T-cell (primary cell): Measurements from ENCODE around the gene GDF11. TPM values are rescaled to one million over a fixed set of nuclear protein-coding genes. Genes with fewer than 3 reads are reported as not detected.

Experiments used
- ATAC-seq, 4 experiments: fragments of 200-7000 bp in 3 of 4; fragments of 150-1000 bp in 1 of 4; cut with Tn5 transposase; replicated peaks in 1 of 4; 1 replicate in 3 of 4; 2 replicates in 1 of 4; pipeline ENCODE4 v1.10.0; 2021; ENCODE audit warnings: moderate library complexity in 3 of 4, mild to moderate bottlenecking in 2 of 4, moderate number of reproducible peaks in 1 of 4
- CTCF ChIA-PET, 2 donors: fragments of 300-600 bp; sonication (Branson Sonifier 250); formaldehyde crosslinking; loops; one replicate each; lab custom pipeline; 2022; ENCODE audit warnings: antibody characterized with exemption in 2 of 2; lab: Charles Lee
- POLR2A ChIA-PET, 2 donors: fragments of 300-600 bp; sonication (Branson Sonifier 250); formaldehyde crosslinking; loops; one replicate each; lab custom pipeline; 2022; ENCODE audit warnings: antibody characterized with exemption in 2 of 2; lab: Charles Lee
- DNase-seq, 35 experiments: peaks; one replicate each; pipeline versions ENCODE4 v3.0.0 to v3.0.0-alpha.2; 2013 to 2023
- H3K27ac ChIP-seq: one replicate; pipeline ENCODE4 v1.5.1; 2013; ENCODE audit warnings: low read length
- H3K27me3 ChIP-seq, 2 experiments: replicated peaks in 1 of 2; 1 replicate in 1 of 2; 2 replicates in 1 of 2; pipeline versions ENCODE4 v1.6.1 to v1.7.0; 2013; ENCODE audit warnings: low read length in 1 of 2, mixed read lengths in 1 of 2; ENCODE audit not compliant: control insufficient read depth in 2 of 2, insufficient read depth in 2 of 2; ENCODE audit errors: extremely low read depth in 1 of 2
- H3K36me3 ChIP-seq, 2 donors: 1 replicate in 1 of 2; 2 replicates in 1 of 2; pipeline versions ENCODE4 v1.6.1 to v1.7.0; 2013; ENCODE audit warnings: low read length in 1 of 2; ENCODE audit not compliant: control insufficient read depth in 2 of 2, insufficient read depth in 1 of 2; ENCODE audit errors: extremely low read depth in 1 of 2
- H3K4me1 ChIP-seq, 2 experiments: 1 replicate in 1 of 2; 2 replicates in 1 of 2; pipeline versions ENCODE4 v1.6.1 to v1.7.0; 2013; ENCODE audit warnings: low read length in 2 of 2, mixed read lengths in 1 of 2; ENCODE audit not compliant: insufficient read depth in 2 of 2, control insufficient read depth in 1 of 2; ENCODE audit errors: extremely low read depth in 1 of 2
- H3K4me3 ChIP-seq, 2 donors: 1 replicate in 1 of 2; 2 replicates in 1 of 2; pipeline versions ENCODE4 v1.5.1 to v1.7.0; 2013; ENCODE audit warnings: mild to moderate bottlenecking in 2 of 2, low read length in 1 of 2, moderate library complexity in 1 of 2; ENCODE audit not compliant: control insufficient read depth in 1 of 2; ENCODE audit errors: extremely low read depth in 1 of 2
- H3K9me3 ChIP-seq: 2 replicates; pipeline ENCODE4 v1.7.0; 2013
- H3K27ac Mint-ChIP-seq, 2 donors: one replicate each; pipeline ENCODE4 v1.8.0; 2020 to 2021; ENCODE audit warnings: mild to moderate bottlenecking in 2 of 2, mixed read lengths in 2 of 2
- H3K27me3 Mint-ChIP-seq, 2 donors: one replicate each; pipeline ENCODE4 v1.8.0; 2021 to 2022; ENCODE audit warnings: mixed read lengths in 2 of 2
- H3K36me3 Mint-ChIP-seq: one replicate; pipeline ENCODE4 v1.8.0; 2021; ENCODE audit warnings: mixed read lengths
- H3K4me1 Mint-ChIP-seq, 3 donors: one replicate each; pipeline ENCODE4 v1.8.0; 2020 to 2022; ENCODE audit warnings: mixed read lengths in 3 of 3, mild to moderate bottlenecking in 1 of 3
- H3K4me3 Mint-ChIP-seq, 3 donors: one replicate each; pipeline ENCODE4 v1.8.0; 2020 to 2022; ENCODE audit warnings: mild to moderate bottlenecking in 3 of 3, mixed read lengths in 3 of 3, moderate library complexity in 3 of 3
- H3K9me3 Mint-ChIP-seq, 3 donors: one replicate each; pipeline ENCODE4 v1.8.0; 2020 to 2022; ENCODE audit warnings: mixed read lengths in 3 of 3
- WGBS: methylation state at CpG from one replicate; pipeline ENCODE4 v1.1.5; 2013; ENCODE audit warnings: missing lambda C conversion rate; ENCODE audit not compliant: insufficient coverage; 5-methylcytosine and 5-hydroxymethylcytosine counted together
- total RNA-seq, 35 experiments: library from RNA in 6 of 35; stranded (reverse) in 6 of 35; fragments of 120-200 nt in 1 of 35; gene quantifications; one replicate each; pipeline versions ENCODE4 v1.2.1 to v1.2.4 and lab custom pipeline; 2013 to 2026

The GDF11 gene
- total RNA-seq, 5 donors from 2014 or later (not counting 1 experiment from before 2014, with no cell fraction given) = 7.5 to 12.9 (median 11.5) TPM

DNA sequence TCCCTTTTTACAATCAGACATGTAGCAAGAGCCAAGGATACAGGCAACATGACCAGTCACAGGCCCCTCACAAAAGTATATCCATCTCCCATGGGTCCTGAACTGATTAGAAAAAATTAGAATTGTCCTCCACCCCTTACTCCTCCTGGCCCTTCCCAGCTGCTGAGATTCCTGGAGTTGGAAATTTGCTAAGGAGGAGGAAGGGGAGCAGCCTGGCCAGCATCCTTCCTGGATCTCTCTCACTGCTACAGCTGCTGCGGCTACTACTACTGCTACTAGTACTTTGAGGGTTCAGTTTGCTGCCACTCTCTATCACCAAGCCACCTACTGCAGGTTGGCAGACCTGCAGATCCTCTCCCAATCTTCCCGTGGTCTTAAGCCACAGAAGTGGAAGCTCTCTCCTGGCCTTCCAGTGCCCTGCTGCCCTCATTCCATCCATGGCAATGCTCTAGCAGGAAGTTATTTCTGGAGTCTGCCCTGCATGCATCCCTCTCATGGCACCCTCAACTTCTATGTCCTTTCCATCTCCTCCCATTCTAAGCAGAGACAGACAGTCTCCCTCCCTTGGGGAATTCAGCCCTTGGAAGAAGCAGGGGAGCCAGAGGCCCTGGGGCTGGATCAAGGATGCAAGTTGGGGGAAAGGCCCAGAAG is 36.2 kb upstream of the GDF11 start:
- H3K27me3 Mint-ChIP-seq = peaks cover 23 to 25% of the 10 kb centered on the region in 2 donors
- Histone ChIP-seq H3K4me1 (peaks cover 3 to 20% of the 10 kb centered on the region in 2 experiments), H3K27ac (no peak overlapping the region), H3K9me3 (no peaks in the 10 kb centered on the region), H3K36me3 (no peaks in the 10 kb centered on the region), H3K4me3 (no peak overlapping the region), H3K27me3 (peaks cover 0 to 40% of the 10 kb centered on the region in 2 experiments)
- H3K9me3 Mint-ChIP-seq = no peaks in the 10 kb centered on the region
- no peak overlapping the region for H3K27ac Mint-ChIP-seq
- DNase-seq (no peak), ATAC-seq (no peak)
- peaks cover 16 to 23% (median 19%) of the 10 kb centered on the region in 3 donors for H3K4me1 Mint-ChIP-seq
- H3K36me3 Mint-ChIP-seq = no peaks in the 10 kb centered on the region
- WGBS = 44% methylated on average over 1 of the region's 2 CpGs
- ChIA-PET POLR2A (no interaction called here), CTCF (interaction anchor here (0.6 to 1.2 kb wide), 2 partner anchors 50 to 1919 kb away, joined by 3 read pairs; no protein-coding TSS in a partner anchor)
- peak overlapping the region; percentile 80 to 86 (median 81) for H3K4me3 Mint-ChIP-seq

DNA sequence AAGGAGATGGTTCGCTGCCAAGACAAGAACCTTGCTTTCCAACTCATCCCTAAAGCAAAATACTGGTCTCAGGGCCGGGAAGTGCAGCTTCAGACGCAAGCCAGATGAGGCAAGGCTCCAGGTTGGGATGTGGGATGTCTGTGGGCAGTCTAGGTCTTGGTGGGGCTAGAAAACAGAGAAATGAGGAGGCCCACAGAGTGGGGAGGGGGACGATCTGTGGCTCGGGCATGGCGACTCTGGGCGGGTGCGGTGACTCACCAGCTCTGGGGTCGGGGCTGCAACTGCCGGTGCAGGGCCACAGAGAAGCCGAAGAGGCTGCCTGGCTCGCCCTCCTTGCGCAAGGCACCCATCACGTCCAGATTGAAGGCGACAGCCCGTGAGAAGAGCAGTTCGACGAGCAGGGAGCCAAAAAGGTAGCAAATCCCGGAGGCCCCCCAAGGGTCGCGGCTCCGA is 35.7 kb upstream of the GDF11 start:
- ATAC-seq (peak; percentile 20 to 43 (median 31)), DNase-seq (no peak)
- Mint-ChIP-seq H3K4me1 (peaks cover 16 to 23% (median 19%) of the 10 kb centered on the region in 3 donors), H3K27ac (no peak overlapping the region), H3K4me3 (peak overlapping the region; percentile 80 to 86 (median 81)), H3K36me3 (no peaks in the 10 kb centered on the region), H3K9me3 (no peaks in the 10 kb centered on the region), H3K27me3 (peaks cover 25 to 27% of the 10 kb centered on the region in 2 donors)
- ChIA-PET CTCF (no interaction called here), POLR2A (no interaction called here)
- Histone ChIP-seq H3K4me1 (peaks cover 3 to 20% of the 10 kb centered on the region in 2 experiments), H3K9me3 (no peaks in the 10 kb centered on the region), H3K36me3 (no peaks in the 10 kb centered on the region), H3K4me3 (peak overlapping the region; percentile 48 to 49), H3K27ac (no peak overlapping the region), H3K27me3 (peaks cover 0 to 40% of the 10 kb centered on the region in 2 experiments)
- WGBS = 24% methylated on average over 17 of the region's 22 CpGs

DNA sequence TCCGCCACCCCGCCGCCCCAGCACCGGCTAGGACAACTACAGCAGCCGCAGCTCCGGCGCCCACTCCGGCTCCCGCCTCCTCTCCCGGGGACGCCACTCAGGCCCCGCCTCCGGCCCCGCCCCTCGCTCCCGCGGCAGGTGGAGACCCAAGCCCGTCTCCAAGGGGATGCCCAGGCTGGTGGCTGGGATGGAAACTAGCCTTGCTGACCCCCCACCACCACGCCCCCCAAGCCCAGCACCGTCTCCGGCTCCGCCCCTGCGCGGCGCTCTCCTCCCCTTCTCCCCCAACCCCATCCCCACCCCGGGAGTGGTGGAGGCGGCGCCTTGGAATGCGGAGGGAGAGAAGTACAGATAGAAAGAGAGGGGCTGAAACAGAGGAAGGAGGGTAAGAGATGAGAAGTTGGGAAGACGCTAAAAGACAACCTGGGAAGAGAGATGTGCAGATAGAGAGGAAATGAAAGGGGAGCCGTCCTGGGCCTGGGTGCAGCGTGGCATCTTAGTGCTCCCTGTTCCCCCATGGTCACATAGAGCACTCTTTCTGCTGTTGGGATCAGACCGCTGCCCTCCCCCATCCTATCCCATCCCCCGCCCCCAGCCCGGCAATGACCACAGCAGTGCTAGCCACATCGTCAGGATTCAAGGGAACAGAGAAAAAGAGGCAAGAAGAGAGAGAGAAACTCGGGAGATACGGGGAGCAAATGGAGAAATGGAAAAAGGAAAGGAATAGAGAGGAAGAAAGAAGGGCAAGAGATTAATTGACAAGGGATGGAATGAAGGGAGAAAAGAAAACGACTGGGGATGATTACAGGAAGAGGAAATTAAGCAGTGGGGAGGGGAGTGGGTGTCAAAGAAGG is 34.9 kb upstream of the GDF11 start, which contains the start of gene ITGA7:
ITGA7 (minus strand) TSS at position 64 of the 854 bp plus-strand sequence. CDS start 222 bp downstream, outside the sequence.
- peak within 1 kb of the TSS; percentile 80 to 86 (median 81) for H3K4me3 Mint-ChIP-seq
- DNase-seq = peak in 25 of 35 experiments; percentile 22 to 65 (median 38)
- no peaks in the 10 kb centered on the region for H3K9me3 ChIP-seq
- H3K4me1 Mint-ChIP-seq = peaks cover 16 to 23% (median 19%) of the 10 kb centered on the region in 3 donors
- peak within 1 kb of the TSS; percentile 48 to 52 for H3K4me3 ChIP-seq
- H3K27me3 ChIP-seq = peaks cover 0 to 35% of the 10 kb centered on the region in 2 experiments
- peaks cover 22 to 25% of the 10 kb centered on the region in 2 donors for H3K27me3 Mint-ChIP-seq
- H3K4me1 ChIP-seq = peaks cover 3 to 20% of the 10 kb centered on the region in 2 experiments
- WGBS = under 1% methylated on average over 23 of the region's 39 CpGs
- no peak within 1 kb of the TSS for H3K27ac ChIP-seq
- H3K27ac Mint-ChIP-seq = no peak within 1 kb of the TSS
- CTCF ChIA-PET = no interaction called here
- no peaks in the 10 kb centered on the region for H3K9me3 Mint-ChIP-seq
- H3K36me3 Mint-ChIP-seq = no peaks in the 10 kb centered on the region
- peak; percentile 72 to 85 (median 82) for ATAC-seq
- no peaks in the 10 kb centered on the region for H3K36me3 ChIP-seq
- POLR2A ChIA-PET = no interaction called here

DNA sequence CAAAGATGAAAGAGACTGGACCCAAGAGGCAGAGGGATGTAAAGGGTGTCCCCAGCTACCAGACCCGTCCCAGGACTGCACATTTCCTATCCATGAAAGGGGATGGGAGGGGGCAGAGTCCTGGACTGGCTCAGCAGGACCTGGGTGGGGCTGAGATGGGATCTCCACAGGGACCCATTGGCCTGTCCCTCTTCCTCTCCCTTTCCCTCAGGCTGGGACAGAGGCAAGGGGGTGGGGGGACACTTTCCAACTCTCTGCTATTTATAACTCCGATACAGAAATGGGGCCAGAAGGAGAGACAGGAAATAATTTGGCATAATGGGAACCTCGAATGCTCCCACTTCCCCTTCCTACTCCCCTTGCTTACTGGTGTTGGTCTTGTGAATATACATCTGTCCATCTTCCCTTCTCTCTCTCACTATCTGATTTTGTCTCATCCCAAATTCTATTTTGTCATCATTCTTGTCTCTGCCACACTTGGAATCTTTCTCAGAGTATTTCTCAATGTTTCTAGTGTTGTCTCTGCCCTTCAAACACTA is 34.2 kb upstream of the GDF11 start:
- no peak overlapping the region for H3K27ac Mint-ChIP-seq
- H3K4me1 Mint-ChIP-seq = peaks cover 16 to 23% (median 19%) of the 10 kb centered on the region in 3 donors
- H3K27me3 Mint-ChIP-seq = peaks cover 22 to 25% of the 10 kb centered on the region in 2 donors
- DNase-seq (no peak), ATAC-seq (no peak)
- no CpG with 5 or more reads among the region's 3 CpGs for whole genome bisulfite sequencing
- CTCF ChIA-PET = no interaction called here
- peak overlapping the region; percentile 80 to 86 (median 81) for H3K4me3 Mint-ChIP-seq
- Histone ChIP-seq H3K9me3 (no peaks in the 10 kb centered on the region), H3K27ac (no peak overlapping the region), H3K4me1 (peaks cover 3 to 20% of the 10 kb centered on the region in 2 experiments), H3K27me3 (peaks cover 0 to 28% of the 10 kb centered on the region in 2 experiments), H3K4me3 (peak overlapping the region in 1 of 2 donors; percentile 0), H3K36me3 (no peaks in the 10 kb centered on the region)
- POLR2A ChIA-PET = no interaction called here
- no peaks in the 10 kb centered on the region for H3K36me3 Mint-ChIP-seq
- no peaks in the 10 kb centered on the region for H3K9me3 Mint-ChIP-seq

DNA sequence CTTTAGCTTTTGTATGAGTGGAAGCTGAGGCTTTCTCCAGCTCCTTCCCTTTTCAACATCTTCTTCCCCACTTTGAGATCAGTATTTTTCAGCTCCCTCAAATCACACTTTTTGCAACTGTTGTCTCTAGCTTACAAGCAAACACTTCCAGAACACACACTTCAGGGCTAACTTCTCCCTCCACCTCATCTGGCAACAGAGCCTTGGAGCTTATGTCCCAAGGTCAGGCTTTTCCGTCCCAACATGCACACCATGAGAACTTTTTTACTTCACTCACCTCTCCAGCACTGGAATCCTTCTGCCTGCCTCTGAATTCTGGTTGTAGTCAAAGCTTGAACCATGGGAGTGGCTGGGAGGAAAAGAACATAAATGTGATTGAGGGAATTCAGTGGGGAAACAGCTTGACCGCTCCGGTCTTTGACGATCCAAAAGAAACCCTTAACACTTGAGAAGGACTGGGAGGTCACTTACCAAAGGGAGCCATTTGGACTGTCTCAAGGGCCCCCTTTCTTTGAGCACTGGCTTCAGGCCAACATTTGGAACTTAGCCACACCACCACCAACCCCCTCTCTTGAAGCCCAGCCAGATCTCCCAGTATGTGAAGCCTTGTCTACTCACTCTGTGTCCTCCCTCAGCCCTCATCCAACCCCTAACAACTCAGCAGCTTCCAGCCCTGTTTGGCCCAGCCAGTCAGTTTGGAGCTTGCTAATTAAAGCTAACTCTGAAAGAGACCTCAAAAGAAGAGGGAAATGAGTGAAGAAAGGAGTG is 31.0 kb upstream of the GDF11 start:
- H3K27me3 Mint-ChIP-seq = peaks cover 19 to 25% of the 10 kb centered on the region in 2 donors
- no peak for ATAC-seq
- POLR2A ChIA-PET = interaction anchor here in 1 of 2 donors (0.5 kb wide), 1 partner anchor 977 kb away, joined by 3 read pairs; no protein-coding TSS in a partner anchor
- no peak overlapping the region for H3K4me3 Mint-ChIP-seq
- Histone ChIP-seq H3K27me3 (peaks cover 0 to 20% of the 10 kb centered on the region in 2 experiments), H3K9me3 (no peaks in the 10 kb centered on the region), H3K27ac (no peak overlapping the region), H3K4me1 (peaks cover 12 to 33% of the 10 kb centered on the region in 2 experiments), H3K4me3 (no peak overlapping the region), H3K36me3 (no peaks in the 10 kb centered on the region)
- H3K36me3 Mint-ChIP-seq = no peaks in the 10 kb centered on the region
- H3K27ac Mint-ChIP-seq = no peak overlapping the region
- no peak for DNase-seq
- no peaks in the 10 kb centered on the region for H3K9me3 Mint-ChIP-seq
- H3K4me1 Mint-ChIP-seq = peaks cover 27 to 37% (median 33%) of the 10 kb centered on the region in 3 donors
- WGBS = 100% methylated on average over 4 of the region's 4 CpGs
- CTCF ChIA-PET = interaction anchor here (0.5 to 0.6 kb wide), 2 partner anchors 424 to 784 kb away, joined by 3 to 8 read pairs; no protein-coding TSS in a partner anchor
